ENCODE data around the gene GET4.

The GET4 gene

GRCh38 chr7:876077-876971, at the start of gene GET4 (continued):
- no peak; the same call in 1 of the 2 replicates for TF ChIP-seq ZNF501 (tag by site-specific recombination; IDR thresholded peaks at IDR 0.05)
- TF ChIP-seq ZNF114 (tag by site-specific recombination; IDR thresholded peaks at IDR 0.05) = no peak
- no peak for TF ChIP-seq ZNF169 (tag by site-specific recombination; IDR thresholded peaks at IDR 0.05)
- no peak for TF ChIP-seq WT1 (tag by site-specific recombination; IDR thresholded peaks at IDR 0.05)
- TF ChIP-seq KLF9 (tag by site-specific recombination; IDR thresholded peaks at IDR 0.05; ENCODE audit: low read depth) = peak; percentile 8; the same call in 1 of the 2 replicates
- no peak for TF ChIP-seq ZBTB7A (tag by site-specific recombination; IDR thresholded peaks at IDR 0.05; ENCODE audit: low read depth)
- peak; percentile 47 for TF ChIP-seq ZIC2 (tag by site-specific recombination; IDR thresholded peaks at IDR 0.05)
- TF ChIP-seq, protein P1, sequence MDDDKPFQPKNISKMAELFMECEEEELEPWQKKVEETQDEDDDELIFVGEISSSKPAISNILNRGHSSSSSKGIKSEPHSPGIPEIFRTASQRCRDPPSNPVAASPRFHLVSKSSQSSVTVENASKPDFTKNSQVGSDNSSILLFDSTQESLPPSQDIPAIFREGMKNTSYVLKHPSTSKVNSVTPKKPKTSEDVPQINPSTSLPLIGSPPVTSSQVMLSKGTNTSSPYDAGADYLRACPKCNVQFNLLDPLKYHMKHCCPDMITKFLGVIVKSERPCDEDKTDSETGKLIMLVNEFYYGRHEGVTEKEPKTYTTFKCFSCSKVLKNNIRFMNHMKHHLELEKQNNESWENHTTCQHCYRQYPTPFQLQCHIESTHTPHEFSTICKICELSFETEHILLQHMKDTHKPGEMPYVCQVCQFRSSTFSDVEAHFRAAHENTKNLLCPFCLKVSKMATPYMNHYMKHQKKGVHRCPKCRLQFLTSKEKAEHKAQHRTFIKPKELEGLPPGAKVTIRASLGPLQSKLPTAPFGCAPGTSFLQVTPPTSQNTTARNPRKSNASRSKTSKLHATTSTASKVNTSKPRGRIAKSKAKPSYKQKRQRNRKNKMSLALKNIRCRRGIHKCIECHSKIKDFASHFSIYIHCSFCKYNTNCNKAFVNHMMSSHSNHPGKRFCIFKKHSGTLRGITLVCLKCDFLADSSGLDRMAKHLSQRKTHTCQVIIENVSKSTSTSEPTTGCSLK (tag by site-specific recombination; IDR thresholded peaks at IDR 0.05) = no peak
- TF ChIP-seq ZNF302 (tag by site-specific recombination; IDR thresholded peaks at IDR 0.05; ENCODE audit: low read depth) = no peak
- no peak for TF ChIP-seq EGR2 (tag by site-specific recombination; IDR thresholded peaks at IDR 0.05; ENCODE audit: low read depth)
- no peak for TF ChIP-seq ZNF704 (tag by site-specific recombination; IDR thresholded peaks at IDR 0.05)
- TF ChIP-seq ZBTB44 (tag by site-specific recombination; IDR thresholded peaks at IDR 0.05) = peak; percentile 5; the same call in 1 of the 2 replicates
- TF ChIP-seq HOXA7 (CRISPR knock-in tag; IDR thresholded peaks at IDR 0.05; ENCODE audit: borderline replicate concordance) = no peak
- TF ChIP-seq SCRT2 (tag by site-specific recombination; IDR thresholded peaks at IDR 0.05) = peak; percentile 100
- peak; percentile 31 for TF ChIP-seq PBX3 (CRISPR knock-in tag; IDR thresholded peaks at IDR 0.05)
- no peak for TF ChIP-seq ZNF239 (tag by site-specific recombination; IDR thresholded peaks at IDR 0.05)
- TF ChIP-seq, protein P2, sequence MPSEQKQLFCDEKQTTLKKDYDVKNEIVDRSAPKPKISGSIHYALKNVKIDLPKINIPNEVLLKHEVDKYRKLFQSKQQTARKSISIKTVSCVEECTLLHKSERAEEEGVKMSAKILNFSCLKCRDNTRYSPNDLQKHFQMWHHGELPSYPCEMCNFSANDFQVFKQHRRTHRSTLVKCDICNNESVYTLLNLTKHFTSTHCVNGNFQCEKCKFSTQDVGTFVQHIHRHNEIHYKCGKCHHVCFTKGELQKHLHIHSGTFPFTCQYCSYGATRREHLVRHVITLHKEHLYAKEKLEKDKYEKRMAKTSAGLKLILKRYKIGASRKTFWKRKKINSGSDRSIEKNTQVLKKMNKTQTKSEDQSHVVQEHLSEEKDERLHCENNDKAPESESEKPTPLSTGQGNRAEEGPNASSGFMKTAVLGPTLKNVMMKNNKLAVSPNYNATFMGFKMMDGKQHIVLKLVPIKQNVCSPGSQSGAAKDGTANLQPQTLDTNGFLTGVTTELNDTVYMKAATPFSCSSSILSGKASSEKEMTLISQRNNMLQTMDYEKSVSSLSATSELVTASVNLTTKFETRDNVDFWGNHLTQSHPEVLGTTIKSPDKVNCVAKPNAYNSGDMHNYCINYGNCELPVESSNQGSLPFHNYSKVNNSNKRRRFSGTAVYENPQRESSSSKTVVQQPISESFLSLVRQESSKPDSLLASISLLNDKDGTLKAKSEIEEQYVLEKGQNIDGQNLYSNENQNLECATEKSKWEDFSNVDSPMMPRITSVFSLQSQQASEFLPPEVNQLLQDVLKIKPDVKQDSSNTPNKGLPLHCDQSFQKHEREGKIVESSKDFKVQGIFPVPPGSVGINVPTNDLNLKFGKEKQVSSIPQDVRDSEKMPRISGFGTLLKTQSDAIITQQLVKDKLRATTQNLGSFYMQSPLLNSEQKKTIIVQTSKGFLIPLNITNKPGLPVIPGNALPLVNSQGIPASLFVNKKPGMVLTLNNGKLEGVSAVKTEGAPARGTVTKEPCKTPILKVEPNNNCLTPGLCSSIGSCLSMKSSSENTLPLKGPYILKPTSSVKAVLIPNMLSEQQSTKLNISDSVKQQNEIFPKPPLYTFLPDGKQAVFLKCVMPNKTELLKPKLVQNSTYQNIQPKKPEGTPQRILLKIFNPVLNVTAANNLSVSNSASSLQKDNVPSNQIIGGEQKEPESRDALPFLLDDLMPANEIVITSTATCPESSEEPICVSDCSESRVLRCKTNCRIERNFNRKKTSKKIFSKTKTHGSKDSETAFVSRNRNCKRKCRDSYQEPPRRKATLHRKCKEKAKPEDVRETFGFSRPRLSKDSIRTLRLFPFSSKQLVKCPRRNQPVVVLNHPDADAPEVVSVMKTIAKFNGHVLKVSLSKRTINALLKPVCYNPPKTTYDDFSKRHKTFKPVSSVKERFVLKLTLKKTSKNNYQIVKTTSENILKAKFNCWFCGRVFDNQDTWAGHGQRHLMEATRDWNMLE (tag by site-specific recombination; conservative IDR thresholded peaks at IDR 0.05; ENCODE audit: low read depth) = no peak
- TF ChIP-seq ZNF311 (tag by site-specific recombination; IDR thresholded peaks at IDR 0.05; ENCODE audit: borderline replicate concordance) = no peak
- TF ChIP-seq PRDM4 (tag by site-specific recombination; IDR thresholded peaks at IDR 0.05) = peak; percentile 93
- peak; percentile 13; the same call in 1 of the 2 replicates for TF ChIP-seq ZNF561 (tag by site-specific recombination; IDR thresholded peaks at IDR 0.05; ENCODE audit: borderline replicate concordance)
- TF ChIP-seq ZBTB20 (tag by site-specific recombination; IDR thresholded peaks at IDR 0.05) = peak; percentile 37; the same call in 1 of the 2 replicates
- no peak for TF ChIP-seq ZNF785 (tag by site-specific recombination; IDR thresholded peaks at IDR 0.05)
- no peak for TF ChIP-seq ZBTB48 (tag by site-specific recombination; IDR thresholded peaks at IDR 0.05)
- TF ChIP-seq ZNF248 (tag by site-specific recombination; IDR thresholded peaks at IDR 0.05) = no peak
